Measurements from ENCODE around the gene PLCH1. TPM values are rescaled to one million over a fixed set of nuclear protein-coding genes. Genes with fewer than 3 reads are reported as not detected.

PLCH1 gene
- total RNA-seq, 1 experiment from 2014 or later = 3.8 TPM

- TF ChIP-seq SRF (IDR thresholded peaks at IDR 0.05; ENCODE audit: low read depth) (no peak), EZH2 (IDR thresholded peaks at IDR 0.05) (no peak), SIN3A (IDR thresholded peaks at IDR 0.05; ENCODE audit: low read depth) (no peak), EZH2phosphoT487 (IDR thresholded peaks at IDR 0.05; ENCODE audit: borderline replicate concordance) (no peak), ZFX (IDR thresholded peaks at IDR 0.05) (no peak), JUND (IDR thresholded peaks at IDR 0.05) (no peak)
Observed at GRCh38 chr3:155604126-155604525, 140.7 kb downstream of the PLCH1 start (continued).

GRCh38 chr3:155603302-155603701 lies 141.6 kb downstream of the PLCH1 start:
- no peak for DNase-seq (ENCODE audit: low read depth, low spot score)
- intact Hi-C loops (cut with micrococcal nuclease) = no loop called here
- Histone ChIP-seq H3K9ac (ENCODE audit: low read length) (no peak overlapping the region), H4K20me1 (ENCODE audit: insufficient read depth) (no peaks in the 10 kb centered on the region), H3K9me3 (ENCODE audit: control insufficient read depth in 1 of 2, insufficient read depth in 1 of 2, low read depth in 1 of 2, low read length in 2 of 2) (no peaks in the 10 kb centered on the region), H3K9me2 (ENCODE audit: insufficient read depth) (no peaks in the 10 kb centered on the region), H3K4me2 (ENCODE audit: low read length) (no peak overlapping the region), H3K27me3 (ENCODE audit: insufficient read depth, low read length) (no peaks in the 10 kb centered on the region), H2AFZ (ENCODE audit: low read depth, low read length, poor library complexity, severe bottlenecking) (no peak overlapping the region), H3K79me2 (ENCODE audit: insufficient read depth, low read length) (no peaks in the 10 kb centered on the region), H3K4me3 (replicated peaks in 1 of 2; ENCODE audit: low read depth in 1 of 2, low read length in 2 of 2) (no peak overlapping the region), H3K27ac (ENCODE audit: low read depth, low read length) (no peak overlapping the region), H3K36me3 (ENCODE audit: control insufficient read depth in 1 of 2, insufficient read depth in 2 of 2, low read length in 2 of 2) (no peaks in the 10 kb centered on the region), H3K4me1 (ENCODE audit: control insufficient read depth in 1 of 2, insufficient read depth in 2 of 2, low read length in 2 of 2) (peaks cover 10 to 11% of the 10 kb centered on the region in 2 experiments)
- BruUV-seq (replicated peaks) = no TSS peak
- TF ChIP-seq REST (IDR thresholded peaks at IDR 0.05; ENCODE audit: low read depth) (no peak), CTCF (IDR thresholded peaks at IDR 0.05 in 2 of 3, conservative IDR thresholded peaks at IDR 0.05 in 1 of 3; ENCODE audit: borderline replicate concordance in 1 of 3, insufficient read depth in 1 of 3, low read depth in 2 of 3, low read length in 2 of 3) (no peak)
- ChIA-PET CTCF (no interaction called here), POLR2A (no interaction called here), RAD21 (ENCODE audit: low non-redundant PET in 1 of 2, low total read pairs in 2 of 2, uncharacterized antibody in 2 of 2, unreplicated experiment in 2 of 2) (no interaction called here)
- ATAC-seq = no peak
